ENCODE measurements around the gene ADAD2. TPM values are rescaled to one million over a fixed set of nuclear protein-coding genes. Genes with fewer than 3 reads are reported as not detected.

Gene ADAD2
- total and polyA plus RNA-seq, 9 of the 15 experiments (the other 6 are each of a cell fraction or from before 2014, with no cell fraction given), result 0.07 TPM; not detected in 8

DNA sequence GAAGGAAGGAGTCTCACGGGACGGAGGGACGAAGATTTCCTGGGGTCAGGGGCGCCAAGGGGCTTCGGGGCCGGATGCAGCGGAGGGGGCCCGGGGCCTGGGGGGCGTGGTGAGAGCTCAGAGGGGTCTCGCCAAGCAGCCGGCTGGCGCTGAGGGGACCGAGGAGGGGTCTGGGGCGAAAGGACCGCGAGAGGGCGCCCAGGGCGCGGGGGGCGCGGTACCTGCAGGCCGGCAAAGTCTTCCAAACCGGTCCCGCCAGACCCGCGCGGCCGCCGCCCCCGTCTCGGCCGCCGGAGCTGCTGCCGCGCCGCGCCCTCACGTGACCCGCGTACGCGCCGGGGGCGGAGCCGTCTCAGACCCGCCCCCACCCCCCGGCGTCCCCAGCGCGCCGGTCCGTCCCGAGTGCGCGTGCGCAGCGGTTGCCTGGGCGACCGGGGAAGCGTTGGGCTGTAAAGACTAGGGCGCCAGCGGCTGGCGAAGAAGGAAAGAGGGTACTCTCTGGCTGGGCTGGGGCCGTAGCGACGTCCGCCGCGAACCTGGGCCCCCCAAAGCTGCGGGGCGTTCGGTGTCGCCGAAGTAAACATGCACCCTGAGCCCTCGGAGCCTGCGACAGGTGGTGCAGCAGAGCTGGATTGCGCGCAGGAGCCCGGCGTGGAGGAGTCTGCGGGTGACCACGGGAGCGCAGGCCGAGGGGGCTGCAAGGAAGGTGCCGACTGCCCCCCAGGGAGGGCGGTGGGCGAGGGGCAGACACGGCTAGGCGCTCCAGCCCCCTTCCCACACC, 45.9 kb upstream of the ADAD2 start, which contains the start of the genes DNAAF1 and HSDL1 (continued):
- TF ChIP-seq, protein P1, sequence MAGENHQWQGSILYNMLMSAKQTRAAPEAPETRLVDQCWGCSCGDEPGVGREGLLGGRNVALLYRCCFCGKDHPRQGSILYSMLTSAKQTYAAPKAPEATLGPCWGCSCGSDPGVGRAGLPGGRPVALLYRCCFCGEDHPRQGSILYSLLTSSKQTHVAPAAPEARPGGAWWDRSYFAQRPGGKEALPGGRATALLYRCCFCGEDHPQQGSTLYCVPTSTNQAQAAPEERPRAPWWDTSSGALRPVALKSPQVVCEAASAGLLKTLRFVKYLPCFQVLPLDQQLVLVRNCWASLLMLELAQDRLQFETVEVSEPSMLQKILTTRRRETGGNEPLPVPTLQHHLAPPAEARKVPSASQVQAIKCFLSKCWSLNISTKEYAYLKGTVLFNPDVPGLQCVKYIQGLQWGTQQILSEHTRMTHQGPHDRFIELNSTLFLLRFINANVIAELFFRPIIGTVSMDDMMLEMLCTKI (IDR thresholded peaks at IDR 0.05; ENCODE audit: partially characterized antibody), result no peak
- peak; percentile 71 for TF ChIP-seq MEIS2 (IDR thresholded peaks at IDR 0.05; ENCODE audit: partially characterized antibody)
- TF ChIP-seq EHMT2 (IDR thresholded peaks at IDR 0.05), result no peak
- no peak for TF ChIP-seq PML (IDR thresholded peaks at IDR 0.05; ENCODE audit: low read length)
- TF ChIP-seq, protein P2, sequence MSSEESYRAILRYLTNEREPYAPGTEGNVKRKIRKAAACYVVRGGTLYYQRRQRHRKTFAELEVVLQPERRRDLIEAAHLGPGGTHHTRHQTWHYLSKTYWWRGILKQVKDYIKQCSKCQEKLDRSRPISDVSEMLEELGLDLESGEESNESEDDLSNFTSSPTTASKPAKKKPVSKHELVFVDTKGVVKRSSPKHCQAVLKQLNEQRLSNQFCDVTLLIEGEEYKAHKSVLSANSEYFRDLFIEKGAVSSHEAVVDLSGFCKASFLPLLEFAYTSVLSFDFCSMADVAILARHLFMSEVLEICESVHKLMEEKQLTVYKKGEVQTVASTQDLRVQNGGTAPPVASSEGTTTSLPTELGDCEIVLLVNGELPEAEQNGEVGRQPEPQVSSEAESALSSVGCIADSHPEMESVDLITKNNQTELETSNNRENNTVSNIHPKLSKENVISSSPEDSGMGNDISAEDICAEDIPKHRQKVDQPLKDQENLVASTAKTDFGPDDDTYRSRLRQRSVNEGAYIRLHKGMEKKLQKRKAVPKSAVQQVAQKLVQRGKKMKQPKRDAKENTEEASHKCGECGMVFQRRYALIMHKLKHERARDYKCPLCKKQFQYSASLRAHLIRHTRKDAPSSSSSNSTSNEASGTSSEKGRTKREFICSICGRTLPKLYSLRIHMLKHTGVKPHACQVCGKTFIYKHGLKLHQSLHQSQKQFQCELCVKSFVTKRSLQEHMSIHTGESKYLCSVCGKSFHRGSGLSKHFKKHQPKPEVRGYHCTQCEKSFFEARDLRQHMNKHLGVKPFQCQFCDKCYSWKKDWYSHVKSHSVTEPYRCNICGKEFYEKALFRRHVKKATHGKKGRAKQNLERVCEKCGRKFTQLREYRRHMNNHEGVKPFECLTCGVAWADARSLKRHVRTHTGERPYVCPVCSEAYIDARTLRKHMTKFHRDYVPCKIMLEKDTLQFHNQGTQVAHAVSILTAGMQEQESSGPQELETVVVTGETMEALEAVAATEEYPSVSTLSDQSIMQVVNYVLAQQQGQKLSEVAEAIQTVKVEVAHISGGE (CRISPR knock-in tag; IDR thresholded peaks at IDR 0.05), result no peak
- TF ChIP-seq EWSR1 (IDR thresholded peaks at IDR 0.05; ENCODE audit: borderline replicate concordance, low read depth, partially characterized antibody), result no peak
- no peak for TF ChIP-seq KDM4B (IDR thresholded peaks at IDR 0.05; ENCODE audit: borderline replicate concordance in 2 of 2, low read depth in 1 of 2)
- no peak for TF ChIP-seq ZNF3 (CRISPR knock-in tag; IDR thresholded peaks at IDR 0.05)
- TF ChIP-seq ZNF263 (CRISPR knock-in tag; IDR thresholded peaks at IDR 0.05; ENCODE audit: borderline replicate concordance), result no peak
- peak; percentile 43; the same call in 1 of the 2 replicates for TF ChIP-seq L3MBTL2 (IDR thresholded peaks at IDR 0.05)
- peak; percentile 36; the same call in 1 of the 2 replicates for TF ChIP-seq POLR2AphosphoS5 (IDR thresholded peaks at IDR 0.05; ENCODE audit: control insufficient read depth, insufficient read depth, low read depth, low read length)
- TF ChIP-seq HNRNPLL (IDR thresholded peaks at IDR 0.05; ENCODE audit: low read depth, low read length, poor library complexity, severe bottlenecking), result peak; percentile 34
- no peak for TF ChIP-seq SLC30A9 (CRISPR knock-in tag; IDR thresholded peaks at IDR 0.05)
- no peak for TF ChIP-seq ZNF316 (IDR thresholded peaks at IDR 0.05)
- TF ChIP-seq ERF (CRISPR knock-in tag; IDR thresholded peaks at IDR 0.05), result 0 out of 2 replicates have a peak, but pooled peaks have one; percentile 6

All from K562 (cell line).